Activated T-cell treated with anti-CD3 and anti-CD28 coated beads, Interleukin-2, amount 50 U/mL, for 72 hours (primary cell): ENCODE data around the gene API5. TPM values are rescaled to one million over a fixed set of nuclear protein-coding genes. Genes with fewer than 3 reads are reported as not detected.

ENCODE experiments used
- ATAC-seq, 2 donors: fragments of 150-1000 bp; cut with Tn5 transposase; replicated peaks in 1 of 2; 2 replicates each; pipeline ENCODE4 v1.10.0; 2021; ENCODE audit warnings: moderate library complexity in 2 of 2, mild to moderate bottlenecking in 1 of 2
- DNase-seq, 2 donors: peaks; one replicate each; pipeline ENCODE4 v3.0.0; 2021 to 2022; ENCODE audit warnings: mixed read lengths in 1 of 2
- H3K27ac Mint-ChIP-seq: one replicate; pipeline ENCODE4 v1.8.0; 2022; ENCODE audit warnings: mild to moderate bottlenecking, moderate library complexity, mixed read lengths
- H3K27me3 Mint-ChIP-seq: one replicate; pipeline ENCODE4 v1.8.0; 2022; ENCODE audit warnings: low read depth, mixed read lengths
- H3K36me3 Mint-ChIP-seq, 2 donors: one replicate each; pipeline ENCODE4 v1.8.0; 2022; ENCODE audit warnings: mixed read lengths in 2 of 2, mild to moderate bottlenecking in 1 of 2; ENCODE audit not compliant: insufficient read depth in 2 of 2
- H3K4me1 Mint-ChIP-seq: one replicate; pipeline ENCODE4 v1.8.0; 2022; ENCODE audit warnings: low read depth, mixed read lengths
- H3K4me3 Mint-ChIP-seq, 2 donors: one replicate each; pipeline ENCODE4 v1.8.0; 2022; ENCODE audit warnings: mild to moderate bottlenecking in 2 of 2, mixed read lengths in 2 of 2, moderate library complexity in 2 of 2
- H3K9me3 Mint-ChIP-seq, 2 donors: one replicate each; pipeline ENCODE4 v1.8.0; 2022; ENCODE audit warnings: mixed read lengths in 2 of 2
- total RNA-seq, 2 donors: library from RNA; stranded (reverse); gene quantifications; one replicate each; pipeline ENCODE4 v1.2.3, GENCODE V29; 2022

Gene API5
- total RNA-seq, 2 donors from 2014 or later = 90.7 to 111 TPM

DNA sequence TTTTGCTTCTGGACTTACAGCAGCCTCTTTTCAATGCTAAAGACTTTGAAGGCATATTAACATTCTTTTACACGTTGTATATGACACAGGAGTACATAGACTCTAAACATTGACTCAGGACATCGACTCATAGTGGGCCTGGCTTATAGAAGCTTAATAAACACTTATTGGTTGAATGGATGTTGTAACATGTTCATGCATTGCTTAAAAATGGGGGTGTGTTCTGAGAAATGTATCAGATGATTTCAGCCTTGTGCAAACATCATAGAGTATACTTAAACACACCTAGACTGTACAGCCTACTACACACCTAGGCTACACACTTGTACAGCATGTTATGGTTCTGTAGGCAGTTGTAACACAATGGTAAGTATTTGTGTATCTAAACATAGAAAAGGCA, 64.8 kb downstream of the API5 start:
- no peak overlapping the region for H3K27ac Mint-ChIP-seq

DNA sequence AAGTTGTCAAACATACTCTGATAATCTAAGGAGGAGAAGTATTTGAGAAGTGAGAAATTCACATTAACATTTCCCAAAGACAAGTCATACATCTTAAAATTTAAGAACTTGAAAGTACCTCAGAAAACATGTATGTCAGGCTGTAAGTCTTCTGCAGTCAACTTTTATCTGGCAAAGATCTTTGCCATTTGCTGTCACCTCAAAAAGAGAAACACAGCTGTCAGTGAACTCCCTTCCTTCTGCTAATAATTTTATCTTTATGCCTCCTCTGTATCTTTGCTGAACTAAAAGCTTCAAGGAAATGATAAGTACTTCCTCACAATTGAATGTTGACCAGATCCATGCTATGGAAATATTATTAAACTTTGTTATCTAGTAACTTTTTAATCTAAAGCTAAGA, 65.6 kb downstream of the API5 start:
- no peak for DNase-seq
- no peaks in the 10 kb centered on the region for H3K27me3 Mint-ChIP-seq
- ATAC-seq = no peak
- peaks cover 0 to 7% of the 10 kb centered on the region in 2 donors for H3K36me3 Mint-ChIP-seq
- peaks cover 8% of the 10 kb centered on the region for H3K4me1 Mint-ChIP-seq
- no peak overlapping the region for H3K4me3 Mint-ChIP-seq
- no peaks in the 10 kb centered on the region for H3K9me3 Mint-ChIP-seq
- no peak overlapping the region for H3K27ac Mint-ChIP-seq

More for the DNA sequence above, 64.8 kb downstream of the API5 start:
- Mint-ChIP-seq H3K27me3 (no peaks in the 10 kb centered on the region), H3K4me1 (peaks cover 8% of the 10 kb centered on the region), H3K4me3 (no peak overlapping the region), H3K36me3 (peaks cover 0 to 6% of the 10 kb centered on the region in 2 donors), H3K9me3 (no peaks in the 10 kb centered on the region)
- peak in 1 of 2 donors; percentile 41 for ATAC-seq
- DNase-seq = no peak

DNA sequence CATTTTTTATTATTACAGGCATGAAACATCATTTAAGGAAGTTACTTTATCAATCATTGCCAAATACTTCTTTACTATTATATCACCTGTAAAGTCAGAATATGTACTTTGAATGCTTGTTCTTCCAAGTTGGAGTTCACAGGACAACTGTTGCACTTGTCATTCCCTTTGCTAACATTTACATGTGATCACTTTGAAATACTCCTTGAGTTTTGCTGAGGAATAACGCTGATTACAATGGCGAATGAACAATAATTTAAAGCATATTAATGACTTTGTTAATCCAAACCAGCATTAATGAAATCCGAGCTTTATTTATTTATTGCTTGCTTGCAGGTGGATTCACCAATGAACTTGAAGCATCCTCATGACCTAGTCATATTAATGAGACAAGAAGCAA, 67.1 kb downstream of the API5 start:
- peaks cover 0 to 9% of the 10 kb centered on the region in 2 donors for H3K36me3 Mint-ChIP-seq
- no peak for ATAC-seq

DNA sequence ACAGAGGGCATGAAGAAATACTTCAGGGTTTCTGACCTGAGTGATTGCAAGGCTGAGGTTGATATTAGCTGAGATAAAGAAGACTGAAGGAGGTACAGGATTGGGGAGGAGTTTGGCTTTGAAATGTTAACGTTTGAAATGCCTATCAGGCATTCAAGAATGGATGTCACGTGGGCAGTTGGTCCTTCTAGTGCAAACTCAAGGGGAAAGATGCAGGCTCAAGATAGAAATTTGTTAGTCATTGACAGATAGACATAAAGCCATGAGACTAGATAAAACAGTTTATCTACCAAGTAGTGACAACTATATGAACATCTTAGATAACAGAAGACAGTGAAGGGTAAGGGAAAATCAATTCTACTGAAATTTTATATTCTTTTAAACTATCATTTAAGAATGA, 70.0 kb downstream of the API5 start:
- Mint-ChIP-seq H3K4me1 (no peaks in the 10 kb centered on the region), H3K27ac (no peak overlapping the region), H3K36me3 (peaks cover 0 to 7% of the 10 kb centered on the region in 2 donors), H3K27me3 (no peaks in the 10 kb centered on the region), H3K4me3 (no peak overlapping the region), H3K9me3 (no peaks in the 10 kb centered on the region)
- DNase-seq (no peak), ATAC-seq (no peak)

More for the DNA sequence above, 67.1 kb downstream of the API5 start:
- Mint-ChIP-seq H3K27me3 (no peaks in the 10 kb centered on the region), H3K27ac (no peak overlapping the region), H3K4me1 (peaks cover 8% of the 10 kb centered on the region), H3K4me3 (no peak overlapping the region), H3K9me3 (no peaks in the 10 kb centered on the region)
- no peak for DNase-seq

DNA sequence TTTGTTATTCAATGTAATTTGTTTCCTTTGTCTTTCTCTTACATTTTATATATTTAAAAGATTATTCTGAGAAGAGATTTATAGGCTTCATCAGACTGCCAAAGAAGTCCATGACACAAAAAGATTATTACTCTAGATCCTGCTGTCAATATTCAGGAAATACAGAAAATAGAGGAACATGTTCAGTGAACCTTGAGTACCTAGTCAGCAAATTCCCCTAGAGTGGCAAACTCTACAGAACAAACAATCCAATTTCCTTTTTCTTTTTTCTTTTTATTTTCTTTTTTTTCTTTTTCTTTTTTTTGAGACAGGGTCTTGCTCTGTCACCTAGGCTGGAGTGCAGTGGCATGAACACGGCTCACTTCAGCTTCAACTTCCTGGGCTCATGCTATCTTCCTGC, 70.8 kb downstream of the API5 start:
- Mint-ChIP-seq H3K27me3 (no peaks in the 10 kb centered on the region), H3K9me3 (no peaks in the 10 kb centered on the region), H3K4me3 (no peak overlapping the region), H3K4me1 (no peaks in the 10 kb centered on the region), H3K27ac (no peak overlapping the region), H3K36me3 (peaks cover 0 to 7% of the 10 kb centered on the region in 2 donors)
- DNase-seq = no peak
- ATAC-seq = no peak

DNA sequence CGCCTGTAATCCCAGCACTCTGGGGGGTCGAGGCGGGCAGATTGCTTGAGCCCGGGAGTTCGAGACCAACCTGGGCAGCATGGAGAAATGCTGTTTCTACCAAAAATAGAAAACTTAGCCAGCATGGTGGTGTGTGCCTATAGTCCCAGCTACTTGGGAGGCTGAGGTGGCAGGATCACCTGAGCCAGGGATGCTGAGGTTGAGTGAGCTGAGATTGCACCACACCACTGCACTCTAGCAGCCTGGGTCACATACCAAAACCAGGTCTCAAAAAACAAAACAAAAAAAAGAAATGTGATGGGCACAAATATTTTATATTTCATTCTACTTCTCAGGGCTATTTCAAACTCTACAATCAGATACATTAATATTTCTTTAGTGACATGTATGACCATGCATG, 72.6 kb downstream of the API5 start:
- H3K36me3 Mint-ChIP-seq = peaks cover 0 to 13% of the 10 kb centered on the region in 2 donors

DNA sequence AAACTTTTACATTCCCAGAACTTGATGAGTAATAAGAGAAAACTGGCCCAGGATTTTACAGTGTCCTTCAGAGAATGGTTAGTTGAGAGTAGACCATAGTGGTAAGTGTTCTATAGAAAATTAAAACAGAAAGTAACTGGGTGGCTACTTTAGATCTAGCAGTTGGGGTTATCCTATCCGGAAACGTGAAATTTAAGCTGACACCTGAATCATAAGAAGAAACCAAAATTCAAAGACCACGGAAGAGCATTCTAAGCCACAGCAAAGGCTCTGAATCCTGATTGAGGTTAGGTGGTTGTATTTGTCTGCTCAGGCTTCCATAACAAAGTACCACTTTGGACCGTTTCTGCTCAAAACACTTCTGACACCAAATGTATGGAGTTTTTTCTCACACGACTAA, 80.9 kb downstream of the API5 start:
- peaks cover 4 to 19% of the 10 kb centered on the region in 2 donors for H3K36me3 Mint-ChIP-seq
- H3K27ac Mint-ChIP-seq = peak overlapping the region; percentile 72
- DNase-seq = peak in 1 of 2 donors; percentile 3
- peak overlapping the region in 1 of 2 donors; percentile 37 for H3K4me3 Mint-ChIP-seq
- no peaks in the 10 kb centered on the region for H3K9me3 Mint-ChIP-seq
- ATAC-seq = peak; percentile 72 to 79
- H3K4me1 Mint-ChIP-seq = peaks cover 26% of the 10 kb centered on the region
- H3K27me3 Mint-ChIP-seq = no peaks in the 10 kb centered on the region

More for the DNA sequence above, 72.6 kb downstream of the API5 start:
- no peak overlapping the region for H3K4me3 Mint-ChIP-seq
- H3K9me3 Mint-ChIP-seq = no peaks in the 10 kb centered on the region
- no peaks in the 10 kb centered on the region for H3K27me3 Mint-ChIP-seq
- no peak for ATAC-seq
- H3K27ac Mint-ChIP-seq = no peak overlapping the region
- no peak for DNase-seq
- H3K4me1 Mint-ChIP-seq = no peaks in the 10 kb centered on the region

GRCh38 chr11:43393765-43394355, 82.1 kb downstream of the API5 start:
- Mint-ChIP-seq H3K4me3 (no peak overlapping the region), H3K4me1 (peaks cover 36% of the 10 kb centered on the region), H3K36me3 (peaks cover 4 to 25% of the 10 kb centered on the region in 2 donors), H3K27me3 (no peaks in the 10 kb centered on the region), H3K27ac (no peak overlapping the region), H3K9me3 (no peaks in the 10 kb centered on the region)
- ATAC-seq = no peak
- no peak for DNase-seq

Other genes with a start within 250 kb of the API5 start
- gene TTC17, start 46.9 kb downstream of the API5 start, total RNA-seq = 10 to 100 TPM; 67.8 to 68.2 TPM